Activated naive CD8-positive, alpha-beta T cell (primary cell): ENCODE data around the gene TSSC4.

ENCODE experiments used
- H3K27ac Mint-ChIP-seq: one replicate; pipeline ENCODE4 v1.8.0; 2021; ENCODE audit warnings: mixed read lengths
- H3K27me3 Mint-ChIP-seq: one replicate; pipeline ENCODE4 v1.8.0; 2021; ENCODE audit warnings: mixed read lengths
- H3K36me3 Mint-ChIP-seq: one replicate; pipeline ENCODE4 v1.8.0; 2021; ENCODE audit warnings: mixed read lengths
- H3K4me1 Mint-ChIP-seq: one replicate; pipeline ENCODE4 v1.8.0; 2021; ENCODE audit warnings: low read depth, mixed read lengths
- H3K4me3 Mint-ChIP-seq: one replicate; pipeline ENCODE4 v1.8.0; 2021; ENCODE audit warnings: mild to moderate bottlenecking, mixed read lengths
- H3K9me3 Mint-ChIP-seq: one replicate; pipeline ENCODE4 v1.8.0; 2021; ENCODE audit warnings: low read depth, mixed read lengths

TSSC4 gene

DNA sequence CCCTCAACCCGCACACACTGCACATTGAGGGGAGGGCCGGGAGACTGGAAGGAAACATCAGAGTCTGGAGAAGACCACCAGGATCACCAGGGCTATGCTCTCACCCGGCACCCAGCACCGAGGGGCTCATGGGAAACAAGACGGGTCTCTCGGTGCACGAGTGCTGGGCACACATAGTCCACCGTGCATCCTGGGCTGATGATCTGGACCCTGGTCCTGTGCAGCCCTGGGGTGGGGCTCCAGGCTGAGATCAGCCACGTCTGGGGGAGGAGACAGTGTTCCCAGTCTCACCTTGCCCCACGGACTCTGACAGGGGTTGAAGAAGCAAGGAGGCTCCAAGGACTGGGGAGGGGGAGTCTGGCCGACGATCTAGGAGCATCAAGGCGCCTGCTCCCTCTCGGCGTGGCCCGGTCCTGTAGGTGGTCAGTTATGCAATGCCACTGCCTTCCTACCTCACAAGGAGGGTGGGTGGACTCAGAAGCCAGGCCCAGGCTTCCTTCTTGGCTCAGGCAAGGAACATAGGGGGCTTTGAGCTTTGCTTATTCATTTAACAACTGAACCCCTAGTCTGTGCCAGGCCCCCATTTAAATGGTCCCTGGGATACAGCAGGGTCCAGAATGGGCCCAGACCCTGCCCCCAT lies 34.9 kb upstream of the TSSC4 start:
- no peaks in the 10 kb centered on the region for H3K36me3 Mint-ChIP-seq
- no peaks in the 10 kb centered on the region for H3K27me3 Mint-ChIP-seq
- no peak overlapping the region for H3K27ac Mint-ChIP-seq
- no peak overlapping the region for H3K4me3 Mint-ChIP-seq
- no peaks in the 10 kb centered on the region for H3K4me1 Mint-ChIP-seq
- H3K9me3 Mint-ChIP-seq = no peaks in the 10 kb centered on the region

DNA sequence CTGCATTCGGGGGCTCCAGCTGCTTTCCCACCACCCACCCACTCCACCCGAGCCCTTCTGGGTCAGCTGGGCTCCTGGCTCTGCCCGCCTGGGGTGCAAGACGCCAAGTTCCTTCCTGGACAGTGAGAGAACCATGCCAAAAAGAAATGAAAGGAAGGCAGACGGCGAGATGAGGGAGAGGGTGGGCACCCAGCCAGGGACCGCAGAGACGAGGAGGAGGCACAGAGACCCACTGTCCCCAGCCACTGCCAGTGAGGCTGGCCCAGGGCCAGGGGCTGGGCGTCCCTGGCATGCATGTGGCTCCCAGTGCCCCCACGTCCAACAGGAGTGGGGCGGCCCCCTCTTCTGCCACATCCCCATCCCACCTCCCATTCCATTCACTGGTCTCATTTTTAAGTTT lies 34.3 kb upstream of the TSSC4 start:
- Mint-ChIP-seq H3K4me3 (no peak overlapping the region), H3K27ac (no peak overlapping the region)

DNA sequence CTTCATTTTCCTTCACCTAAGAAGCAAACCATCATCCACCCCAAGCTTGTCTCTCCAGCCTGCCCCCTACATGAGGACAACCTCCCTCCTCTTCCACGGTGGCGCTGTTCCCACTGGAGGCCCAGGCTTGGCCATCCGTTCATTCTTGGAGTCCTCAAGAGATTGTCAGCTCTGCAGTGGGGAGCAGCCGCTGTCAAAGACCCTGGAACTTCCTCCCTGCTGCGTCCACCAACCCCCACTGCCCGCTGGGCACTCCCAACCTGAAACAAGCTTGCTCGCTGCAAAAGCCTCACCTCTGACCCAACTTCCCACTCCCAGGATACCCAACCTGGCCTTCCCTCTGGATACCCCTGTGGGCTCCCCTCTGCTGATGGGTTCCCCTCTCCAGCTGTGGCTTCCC lies 33.8 kb upstream of the TSSC4 start:
- Mint-ChIP-seq H3K4me1 (no peaks in the 10 kb centered on the region), H3K4me3 (no peak overlapping the region), H3K9me3 (no peaks in the 10 kb centered on the region), H3K27me3 (no peaks in the 10 kb centered on the region), H3K36me3 (no peaks in the 10 kb centered on the region), H3K27ac (no peak overlapping the region)

More for the DNA sequence above, 34.3 kb upstream of the TSSC4 start:
- no peaks in the 10 kb centered on the region for H3K27me3 Mint-ChIP-seq
- H3K4me1 Mint-ChIP-seq = no peaks in the 10 kb centered on the region
- H3K36me3 Mint-ChIP-seq = no peaks in the 10 kb centered on the region
- no peaks in the 10 kb centered on the region for H3K9me3 Mint-ChIP-seq

- H3K36me3 Mint-ChIP-seq = no peaks in the 10 kb centered on the region
- H3K9me3 Mint-ChIP-seq = no peaks in the 10 kb centered on the region
- H3K4me1 Mint-ChIP-seq = no peaks in the 10 kb centered on the region
- no peak overlapping the region for H3K27ac Mint-ChIP-seq
- H3K4me3 Mint-ChIP-seq = no peak overlapping the region
- no peaks in the 10 kb centered on the region for H3K27me3 Mint-ChIP-seq
Measured at GRCh38 chr11:2367266-2368160, 33.0 kb upstream of the TSSC4 start.

DNA sequence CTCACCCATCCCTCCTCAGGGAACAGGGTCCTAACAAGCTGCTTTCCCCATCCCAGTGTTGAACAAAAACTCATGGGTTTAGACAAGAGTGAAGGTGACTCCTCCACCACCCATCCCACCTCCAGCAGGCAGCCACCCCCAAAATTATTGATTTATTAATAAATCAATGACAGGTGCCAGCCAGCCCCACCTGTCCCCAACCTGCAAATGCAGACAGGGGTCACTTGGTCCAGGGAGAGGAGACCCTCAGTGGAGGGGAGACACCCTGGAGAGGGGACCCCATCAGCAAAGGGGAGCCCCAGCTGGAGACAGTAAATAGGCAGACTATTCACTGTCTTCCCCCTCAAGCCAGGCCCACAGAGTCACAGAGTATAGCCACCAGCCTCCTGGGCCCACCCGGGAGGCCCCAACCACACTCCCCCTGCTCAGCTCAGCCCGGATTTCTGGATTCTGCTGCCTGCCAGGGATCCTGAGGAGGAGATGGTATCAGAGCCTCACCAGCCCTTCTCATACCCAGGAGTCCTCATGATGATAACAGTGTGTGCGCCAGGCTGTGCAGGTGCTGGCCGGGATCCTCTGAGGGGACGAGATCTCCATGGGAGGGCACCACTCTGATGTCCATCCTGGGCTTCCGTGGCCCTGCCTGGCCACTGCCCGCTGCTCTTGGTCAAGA lies 32.2 kb upstream of the TSSC4 start:
- no peak overlapping the region for H3K27ac Mint-ChIP-seq
- H3K4me1 Mint-ChIP-seq = no peaks in the 10 kb centered on the region
- H3K9me3 Mint-ChIP-seq = no peaks in the 10 kb centered on the region
- no peaks in the 10 kb centered on the region for H3K36me3 Mint-ChIP-seq
- no peak overlapping the region for H3K4me3 Mint-ChIP-seq
- H3K27me3 Mint-ChIP-seq = no peaks in the 10 kb centered on the region

GRCh38 chr11:2368851-2369180 lies 31.7 kb upstream of the TSSC4 start:
- H3K36me3 Mint-ChIP-seq = no peaks in the 10 kb centered on the region
- H3K9me3 Mint-ChIP-seq = no peaks in the 10 kb centered on the region
- no peaks in the 10 kb centered on the region for H3K4me1 Mint-ChIP-seq
- no peak overlapping the region for H3K27ac Mint-ChIP-seq
- no peak overlapping the region for H3K4me3 Mint-ChIP-seq
- H3K27me3 Mint-ChIP-seq = no peaks in the 10 kb centered on the region

- no peaks in the 10 kb centered on the region for H3K4me1 Mint-ChIP-seq
Measured at GRCh38 chr11:2369320-2369719, 31.2 kb upstream of the TSSC4 start.

DNA sequence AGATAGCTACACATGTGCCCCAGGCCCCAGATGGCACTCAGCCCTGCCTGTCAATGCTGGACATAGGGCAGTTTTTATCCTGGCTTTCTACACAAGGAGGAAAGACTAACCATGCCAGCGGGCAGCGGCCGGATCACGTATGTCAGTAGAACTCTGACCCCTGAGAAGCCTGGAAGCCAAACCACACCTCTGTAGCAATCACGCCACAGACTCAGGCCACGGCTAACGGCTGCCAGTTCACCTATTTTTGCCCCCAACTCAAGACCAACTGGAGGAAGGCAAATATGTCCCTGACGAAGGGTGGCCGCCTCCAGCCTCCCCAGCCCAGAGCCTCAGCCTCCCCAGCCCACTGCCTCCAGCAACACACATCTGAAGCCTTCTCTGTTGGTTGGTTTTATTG lies 30.7 kb upstream of the TSSC4 start:
- Mint-ChIP-seq H3K4me1 (no peaks in the 10 kb centered on the region), H3K9me3 (no peaks in the 10 kb centered on the region), H3K27ac (no peak overlapping the region), H3K4me3 (no peak overlapping the region), H3K27me3 (no peaks in the 10 kb centered on the region), H3K36me3 (no peaks in the 10 kb centered on the region)

More at GRCh38 chr11:2369320-2369719, 31.2 kb upstream of the TSSC4 start:
- H3K27ac Mint-ChIP-seq = no peak overlapping the region
- H3K9me3 Mint-ChIP-seq = no peaks in the 10 kb centered on the region
- H3K36me3 Mint-ChIP-seq = no peaks in the 10 kb centered on the region
- H3K4me3 Mint-ChIP-seq = no peak overlapping the region
- no peaks in the 10 kb centered on the region for H3K27me3 Mint-ChIP-seq

GRCh38 chr11:2374456-2375201 lies 25.9 kb upstream of the TSSC4 start:
- Mint-ChIP-seq H3K4me1 (peaks cover 6% of the 10 kb centered on the region), H3K9me3 (no peaks in the 10 kb centered on the region)

DNA sequence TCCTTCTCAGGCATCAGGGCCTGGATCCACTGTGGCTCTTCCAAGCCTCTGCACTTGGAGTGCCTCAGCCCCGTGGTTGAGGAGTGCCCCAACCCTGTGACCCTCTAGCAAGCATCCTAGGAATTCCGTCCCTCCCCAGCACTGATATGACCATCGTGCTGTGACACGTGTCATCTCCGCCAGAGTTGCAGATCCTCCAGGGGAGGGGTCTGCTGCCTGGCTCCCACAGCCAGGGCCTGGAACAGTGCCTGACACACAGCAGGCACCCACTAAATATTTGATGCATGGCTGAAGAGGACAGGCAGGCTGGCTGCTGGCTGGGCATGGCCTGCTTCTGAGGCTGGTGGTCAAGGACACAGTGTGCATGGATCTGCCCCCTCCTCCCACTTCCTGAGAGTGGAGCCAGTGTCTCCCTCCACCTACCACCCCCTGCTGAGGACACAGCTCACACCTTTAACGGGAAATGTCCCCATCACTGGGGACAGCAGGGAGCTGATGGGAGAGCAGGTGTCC lies 25.2 kb upstream of the TSSC4 start:
- H3K9me3 Mint-ChIP-seq = no peaks in the 10 kb centered on the region
- no peak overlapping the region for H3K4me3 Mint-ChIP-seq
- no peak overlapping the region for H3K27ac Mint-ChIP-seq
- H3K27me3 Mint-ChIP-seq = no peaks in the 10 kb centered on the region
- peaks cover 11% of the 10 kb centered on the region for H3K4me1 Mint-ChIP-seq
- H3K36me3 Mint-ChIP-seq = no peaks in the 10 kb centered on the region

More at GRCh38 chr11:2374456-2375201, 25.9 kb upstream of the TSSC4 start:
- Mint-ChIP-seq H3K36me3 (no peaks in the 10 kb centered on the region), H3K27ac (no peak overlapping the region), H3K4me3 (no peak overlapping the region), H3K27me3 (no peaks in the 10 kb centered on the region)

DNA sequence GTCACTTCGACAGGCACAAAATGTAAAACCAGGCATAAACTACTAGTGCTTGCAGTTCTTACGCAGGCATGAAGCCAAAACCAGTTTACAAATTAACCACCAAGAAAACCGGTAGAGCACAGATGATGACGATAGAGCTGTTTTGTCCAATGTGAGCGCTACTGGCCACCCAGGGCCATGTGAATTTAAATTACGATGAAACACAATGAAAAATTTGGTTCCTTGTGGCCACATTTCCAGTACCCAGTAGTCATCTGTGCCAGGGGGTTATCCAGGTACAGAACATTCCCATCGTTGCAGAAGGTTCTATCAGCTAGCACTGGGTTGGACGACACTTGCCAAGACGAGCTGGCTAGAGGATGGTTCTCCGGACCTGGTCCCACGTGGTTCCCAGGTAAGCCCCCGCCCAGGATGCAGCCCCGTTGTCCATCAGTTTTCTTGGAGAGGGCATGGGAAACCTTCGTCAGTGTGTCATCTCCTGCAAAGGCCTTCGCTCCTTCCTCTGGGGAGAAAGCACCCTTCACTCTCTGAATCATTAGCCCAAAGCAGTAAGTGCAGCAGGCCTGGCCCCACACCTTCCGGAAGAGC lies 24.5 kb upstream of the TSSC4 start:
- peaks cover 15% of the 10 kb centered on the region for H3K4me1 Mint-ChIP-seq
- no peaks in the 10 kb centered on the region for H3K9me3 Mint-ChIP-seq
- no peaks in the 10 kb centered on the region for H3K27me3 Mint-ChIP-seq
- peak overlapping the region; percentile 69 for H3K4me3 Mint-ChIP-seq
- peak overlapping the region; percentile 46 for H3K27ac Mint-ChIP-seq
- H3K36me3 Mint-ChIP-seq = no peaks in the 10 kb centered on the region

DNA sequence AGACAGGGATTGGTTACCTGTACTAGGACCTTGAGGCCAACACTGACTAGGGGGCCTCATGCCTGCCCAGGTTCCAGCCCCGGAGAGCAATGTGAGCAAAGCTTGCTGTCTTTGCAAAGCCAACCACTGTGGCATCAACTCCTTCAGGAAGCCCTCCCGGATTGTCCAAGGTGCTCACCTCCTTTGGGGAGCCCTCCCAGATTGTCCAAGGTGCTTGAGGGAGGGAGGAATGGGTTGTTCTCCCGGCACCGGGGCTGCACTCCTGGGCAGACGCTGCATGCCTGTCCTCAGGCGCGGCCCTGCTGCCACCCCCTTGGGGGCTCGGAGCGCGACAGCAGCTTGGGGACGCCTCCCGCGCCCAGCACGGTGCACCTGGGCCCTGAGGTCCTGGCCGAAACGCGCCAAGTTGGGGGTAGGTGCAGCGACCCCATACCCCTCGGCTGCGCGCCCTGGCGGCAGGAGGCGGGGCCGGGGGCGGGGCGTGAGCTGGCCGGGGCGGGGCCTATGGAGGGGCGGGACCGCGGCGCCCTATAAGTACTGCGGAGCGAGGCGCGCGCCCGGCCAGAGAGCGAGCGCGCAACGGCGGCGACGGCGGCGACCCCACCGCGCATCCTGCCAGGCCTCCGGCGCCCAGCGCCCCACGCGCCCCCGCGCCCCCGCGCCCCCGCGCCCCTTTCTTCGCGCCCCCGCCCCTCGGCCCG lies 23.6 kb upstream of the TSSC4 start, which contains the start of gene CD81:
TSS of gene CD81 (plus strand) at position 560 of the 701 bp plus-strand sequence. CDS start 240 bp downstream, outside the sequence.
- Mint-ChIP-seq H3K4me1 (peaks cover 19% of the 10 kb centered on the region), H3K36me3 (no peaks in the 10 kb centered on the region), H3K4me3 (peak within 1 kb of the TSS; percentile 84), H3K9me3 (no peaks in the 10 kb centered on the region), H3K27ac (peak within 1 kb of the TSS; percentile 61), H3K27me3 (no peaks in the 10 kb centered on the region)

DNA sequence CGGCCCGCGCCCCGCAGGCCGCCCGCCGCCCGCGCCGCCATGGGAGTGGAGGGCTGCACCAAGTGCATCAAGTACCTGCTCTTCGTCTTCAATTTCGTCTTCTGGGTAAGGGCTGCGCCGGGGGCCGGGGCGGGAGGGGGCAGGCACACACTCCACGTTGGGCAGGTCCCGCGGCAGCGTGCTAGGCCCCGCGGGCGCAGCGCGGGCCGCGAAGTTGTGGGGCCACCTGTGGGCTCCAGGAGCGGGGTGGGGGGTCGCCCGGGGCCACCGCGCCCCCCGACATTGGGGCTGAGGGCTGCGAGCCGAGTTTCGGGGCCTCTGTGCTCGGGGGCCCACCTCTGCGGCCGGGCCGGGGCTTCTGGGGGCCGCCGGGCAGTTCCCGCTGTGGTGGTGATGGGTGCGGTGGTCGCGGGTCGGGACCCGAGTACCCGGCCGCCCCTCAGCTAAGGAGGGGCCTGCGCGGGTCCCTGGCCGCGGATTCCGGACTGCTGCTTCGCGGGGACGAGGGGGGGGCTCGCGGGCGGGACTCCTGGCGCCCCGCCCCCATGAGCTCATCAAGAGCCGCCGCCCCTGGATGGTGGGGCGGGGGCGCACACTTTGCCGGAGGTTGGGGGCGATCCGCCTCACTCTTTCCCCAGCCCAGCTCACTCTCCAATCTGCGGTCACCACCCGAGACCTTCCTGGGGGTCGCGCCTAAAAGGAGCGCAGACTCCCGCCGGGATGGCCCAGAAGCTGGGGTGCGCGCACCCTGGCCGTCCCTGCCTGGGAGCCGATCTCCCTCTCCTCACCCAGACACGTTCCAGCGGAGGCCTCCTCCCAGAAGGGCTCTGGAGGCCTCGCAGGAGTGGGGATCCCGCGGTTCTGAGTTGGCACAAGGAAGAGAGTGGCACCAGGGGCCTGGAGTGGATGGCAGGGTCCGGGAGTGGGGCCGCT lies 22.8 kb upstream of the TSSC4 start:
- Mint-ChIP-seq H3K4me3 (peak overlapping the region; percentile 84), H3K27ac (peak overlapping the region; percentile 61), H3K4me1 (peaks cover 22% of the 10 kb centered on the region), H3K36me3 (no peaks in the 10 kb centered on the region), H3K9me3 (no peaks in the 10 kb centered on the region), H3K27me3 (no peaks in the 10 kb centered on the region)
